GM18867 (cell line): Measurements from ENCODE around the gene TTPAL.

Experiments used
- ATAC-seq: cut with Tn5 transposase; IDR thresholded peaks from one replicate; pipeline ENCODE4 v1.9.1; 2021; ENCODE audit warnings: mild to moderate bottlenecking, moderate library complexity; ENCODE audit not compliant: unreplicated experiment

TTPAL gene

GRCh38 chr20:44439318-44439717 lies 36.4 kb upstream of the TTPAL start:
- no peak for ATAC-seq

- no peak for ATAC-seq
Observed at GRCh38 chr20:44442298-44443070, 33.2 kb upstream of the TTPAL start.

GRCh38 chr20:44445742-44446710 lies 29.6 kb upstream of the TTPAL start:
- ATAC-seq: no peak

DNA sequence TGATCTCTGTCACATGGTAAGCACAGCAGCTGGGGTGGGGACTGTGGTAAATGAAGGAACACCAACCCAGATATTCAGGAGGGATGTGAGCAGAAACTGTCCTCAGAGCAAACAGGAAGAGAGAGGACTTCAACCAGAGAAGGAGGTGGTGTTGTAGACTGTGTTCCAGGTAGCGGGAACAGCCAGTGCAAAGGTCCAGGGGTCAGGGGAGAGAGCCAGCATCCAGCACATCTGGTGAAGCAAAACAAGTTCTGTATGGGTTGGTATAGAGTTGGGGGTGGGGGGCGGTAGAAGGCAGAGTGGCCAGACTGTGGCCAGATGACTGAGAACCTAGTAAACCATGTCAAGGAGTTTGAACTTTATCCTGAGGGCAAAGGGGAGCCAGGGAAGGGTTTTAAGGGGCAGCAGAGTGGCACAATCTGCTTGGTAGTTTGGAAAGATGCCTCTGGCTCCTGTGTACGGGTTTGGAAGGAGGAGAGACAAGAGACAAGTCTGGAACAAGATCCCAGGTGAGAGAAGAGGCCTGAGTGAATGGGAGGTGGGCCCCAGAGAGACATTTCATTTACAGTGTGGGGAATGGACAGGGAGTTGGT lies 27.8 kb upstream of the TTPAL start:
- no peak for ATAC-seq

GRCh38 chr20:44448753-44449546 lies 26.7 kb upstream of the TTPAL start:
- ATAC-seq: no peak

- ATAC-seq: no peak
Observed at GRCh38 chr20:44449864-44450263, 25.8 kb upstream of the TTPAL start.

- no peak for ATAC-seq
Observed at GRCh38 chr20:44450281-44450889, 25.3 kb upstream of the TTPAL start.

DNA sequence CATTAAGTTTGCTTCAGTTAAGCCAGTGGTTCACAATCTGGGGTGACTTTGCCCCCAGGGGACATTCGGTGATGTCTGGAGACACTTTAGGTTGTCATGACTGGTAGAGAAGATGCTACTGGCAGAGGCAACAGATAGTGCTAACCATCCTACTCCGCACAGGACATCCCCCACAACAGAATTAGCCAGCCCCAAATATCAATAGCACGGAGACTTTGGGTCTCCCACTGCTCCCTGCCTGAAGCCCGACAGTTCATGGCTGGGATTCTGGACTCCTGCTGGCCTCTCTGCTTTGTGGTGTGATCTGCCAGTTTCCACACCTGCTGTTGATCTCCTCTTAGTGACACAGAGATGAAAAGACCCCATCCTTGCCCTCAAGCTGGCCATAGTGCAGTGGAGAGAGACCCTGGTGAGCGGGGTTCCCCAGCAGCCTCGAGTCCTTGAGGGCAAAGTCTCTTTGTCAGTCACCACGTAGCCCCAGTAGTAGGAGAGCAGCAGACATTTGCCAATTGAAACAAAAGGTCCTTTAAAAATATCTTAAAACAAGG lies 24.7 kb upstream of the TTPAL start:
- no peak for ATAC-seq

- ATAC-seq: no peak
Observed at GRCh38 chr20:44454306-44454963, 21.2 kb upstream of the TTPAL start.

DNA sequence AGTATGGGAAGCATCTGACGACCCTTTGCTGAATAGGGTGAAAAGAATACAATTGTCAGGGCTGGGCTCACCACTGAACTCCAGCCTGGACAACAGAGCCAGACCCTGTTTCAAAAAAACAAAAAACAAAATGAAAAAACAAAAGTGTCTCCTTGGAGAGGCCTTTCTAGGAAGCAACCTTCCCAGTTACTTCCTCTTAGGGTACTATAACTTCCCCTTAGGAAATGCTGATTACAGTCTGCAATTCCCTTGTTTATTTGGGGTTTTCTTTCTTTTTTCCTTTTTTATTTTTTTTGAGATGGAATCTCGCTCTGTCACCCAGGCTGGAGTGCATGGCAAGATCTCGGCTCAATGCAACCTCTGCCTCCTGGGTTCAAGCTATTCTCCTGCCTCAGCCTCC lies 20.5 kb upstream of the TTPAL start:
- no peak for ATAC-seq

- no peak for ATAC-seq
Observed at GRCh38 chr20:44456611-44457010, 19.1 kb upstream of the TTPAL start.

- ATAC-seq: no peak
Observed at GRCh38 chr20:44457016-44457415, 18.7 kb upstream of the TTPAL start.

DNA sequence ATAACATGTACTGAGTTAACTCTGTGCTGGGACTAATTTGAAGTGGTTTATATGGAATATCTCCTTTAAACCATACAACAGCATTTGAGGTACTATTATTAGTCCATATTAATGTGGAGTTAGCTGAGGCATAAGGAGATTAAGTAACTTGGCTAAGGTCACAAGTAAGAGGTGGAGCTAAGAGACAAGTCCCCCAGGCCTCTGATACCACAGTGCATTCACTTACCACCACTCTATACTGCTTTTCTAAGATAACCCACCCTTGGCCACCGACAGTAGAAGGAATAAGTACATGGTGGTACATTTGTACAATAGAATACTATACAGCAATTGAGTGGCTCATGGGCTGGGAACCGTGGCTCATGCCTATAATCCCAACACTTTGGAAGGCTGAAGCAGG lies 16.4 kb upstream of the TTPAL start:
- ATAC-seq: no peak

DNA sequence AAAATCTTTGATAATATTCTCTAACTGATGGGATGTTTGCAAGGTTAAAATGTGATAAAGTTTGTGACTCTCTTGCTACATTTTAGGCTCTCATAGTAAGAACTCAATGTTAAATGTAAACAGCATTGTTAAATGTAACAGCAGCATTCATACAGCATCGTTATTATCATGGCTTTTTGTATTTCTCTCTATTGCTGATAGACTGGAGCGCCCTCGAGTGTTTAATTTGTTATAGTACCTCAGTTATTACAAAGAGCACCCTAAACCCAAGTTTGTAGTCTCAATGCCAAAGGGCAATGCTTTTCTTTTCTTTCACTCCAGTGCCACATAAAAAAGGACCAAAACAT lies 14.9 kb upstream of the TTPAL start:
- ATAC-seq: no peak

DNA sequence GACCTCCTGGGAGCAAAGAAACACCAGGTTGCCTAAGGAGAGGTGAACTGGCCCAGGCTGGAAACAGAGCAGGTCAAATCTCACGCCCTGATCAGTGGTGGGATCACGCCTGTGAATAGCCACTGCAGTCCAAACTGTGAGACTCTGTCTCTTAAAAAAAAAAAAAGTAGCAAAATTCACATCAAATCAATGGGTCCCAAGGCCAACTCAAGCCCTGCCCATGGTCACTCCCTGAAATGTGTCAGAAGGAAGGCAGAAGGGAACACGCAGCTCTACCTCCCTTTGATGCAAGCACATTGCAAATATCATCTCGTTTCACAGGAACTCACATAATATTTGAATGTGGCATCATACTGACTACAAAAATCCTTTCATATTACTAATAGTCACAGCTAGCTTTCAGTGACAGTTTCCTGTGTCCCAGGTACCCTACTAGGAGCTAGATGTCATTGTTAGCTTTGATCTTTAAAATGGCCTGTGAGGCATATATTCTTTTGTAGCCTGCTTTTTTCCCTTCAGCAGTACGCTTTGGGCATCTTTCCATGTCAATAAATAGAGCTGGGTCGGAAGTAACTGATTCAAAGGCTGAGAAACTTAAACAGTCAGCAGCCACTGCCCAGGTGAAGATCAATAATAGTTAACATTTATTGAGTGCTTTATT lies 14.4 kb upstream of the TTPAL start:
- no peak for ATAC-seq

DNA sequence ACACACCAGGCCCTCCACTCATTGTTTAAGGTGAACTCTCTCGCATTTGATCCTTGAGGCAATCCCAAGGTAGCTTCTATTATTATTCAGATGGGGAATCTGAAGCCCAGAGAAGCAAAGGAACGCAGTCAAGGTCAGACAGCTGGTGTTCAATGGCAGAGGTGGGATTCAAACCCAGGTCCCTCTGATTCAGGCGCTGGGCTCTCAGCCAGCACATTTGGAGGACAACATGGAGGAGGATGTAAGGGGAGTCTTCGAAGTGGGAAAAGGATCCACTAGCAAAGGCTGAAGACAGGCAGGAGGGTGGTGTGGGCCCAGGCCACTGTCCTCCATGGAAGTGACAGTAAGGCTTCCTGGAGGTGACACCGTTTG lies 13.9 kb upstream of the TTPAL start:
- no peak for ATAC-seq

- ATAC-seq: no peak
Observed at GRCh38 chr20:44463466-44463865, 12.2 kb upstream of the TTPAL start.

DNA sequence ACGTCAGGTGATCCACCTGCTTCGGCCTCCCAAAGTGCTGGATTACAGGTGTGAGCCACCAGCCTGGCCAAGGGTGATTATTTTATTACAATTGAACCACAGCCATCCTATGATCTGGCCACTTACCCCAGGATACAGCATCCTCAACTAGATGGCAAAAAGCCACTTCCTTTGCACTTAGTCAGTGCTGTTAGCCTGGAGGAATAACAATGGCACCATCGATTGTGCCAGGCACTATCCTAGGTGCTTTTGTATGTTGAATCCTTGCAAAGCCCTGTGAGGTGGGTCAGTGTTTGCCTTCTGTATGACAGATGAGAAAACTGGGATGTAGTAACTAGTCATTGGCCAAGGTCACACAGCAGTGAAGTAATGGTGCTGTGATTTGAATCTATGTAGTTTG lies 11.2 kb upstream of the TTPAL start:
- no peak for ATAC-seq

DNA sequence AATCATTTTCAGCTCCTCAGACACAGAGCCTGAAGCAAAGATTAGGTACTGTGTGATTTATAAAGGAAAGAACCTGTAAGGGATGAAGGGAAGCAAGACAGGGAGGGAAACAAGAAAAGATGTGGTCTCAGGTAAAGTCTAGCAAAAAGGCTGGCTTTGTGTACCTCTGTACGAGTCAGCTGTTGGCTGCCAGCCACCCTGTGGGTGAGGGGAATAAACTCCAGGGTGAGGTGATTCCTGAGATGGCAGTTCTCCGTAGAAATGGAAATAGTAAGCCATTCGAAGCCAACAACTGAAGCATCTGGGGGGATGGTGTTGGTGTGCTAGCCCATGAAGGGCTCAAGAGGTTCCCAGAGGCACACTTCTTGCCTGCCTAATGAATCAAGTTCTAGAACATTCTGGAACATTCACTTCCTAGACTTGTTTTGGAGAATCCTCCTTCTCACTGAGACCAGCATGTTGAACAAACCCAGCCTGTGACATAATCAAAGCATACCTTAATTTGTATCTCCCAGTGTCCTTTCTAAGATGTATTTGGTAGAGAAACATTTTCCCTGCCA lies 10.6 kb upstream of the TTPAL start:
- ATAC-seq: no peak
